Posterior cingulate gyrus (tissue), 11 donors: ENCODE results near the gene TMEM161A.
"Not testable (repeated sequence)": the region's sequence is repeated elsewhere in the genome, so short reads cannot be mapped to it uniquely, and the experiment has no call there.

Experiments
- DNase-seq, 10 donors: peaks; one replicate each; pipeline versions ENCODE4 v3.0.0 to v3.0.0-alpha.2; 2020 to 2021; ENCODE audit warnings: mixed read lengths in 3 of 10
- intact Hi-C: fragments of 100-400 bp; cut with DNase I; formaldehyde crosslinking; loops from one replicate; pipeline ENCODE4 v1.15.1; 2023

Gene TMEM161A

DNA sequence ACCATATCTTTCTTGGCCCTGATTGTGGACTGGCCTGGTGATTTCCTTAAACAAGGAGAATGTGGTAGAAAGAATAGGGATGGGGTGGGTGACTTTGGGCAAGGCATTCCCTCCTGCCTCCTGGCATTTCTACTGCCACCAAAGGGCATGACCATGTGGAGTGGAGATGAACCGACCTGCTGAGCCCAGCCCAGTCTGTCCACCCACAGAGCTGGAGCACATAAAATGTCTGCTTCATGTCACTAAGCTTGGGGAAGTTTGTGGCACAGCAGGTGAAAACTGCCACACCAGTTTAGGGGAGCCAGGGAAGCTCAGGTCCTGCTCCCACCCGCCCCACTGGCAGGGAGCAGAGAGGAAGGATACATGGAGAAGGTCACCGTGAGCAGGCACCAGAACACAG is 6.3 kb downstream of the TMEM161A start:
- intact Hi-C loops = no loop called here
- DNase-seq = no peak

DNA sequence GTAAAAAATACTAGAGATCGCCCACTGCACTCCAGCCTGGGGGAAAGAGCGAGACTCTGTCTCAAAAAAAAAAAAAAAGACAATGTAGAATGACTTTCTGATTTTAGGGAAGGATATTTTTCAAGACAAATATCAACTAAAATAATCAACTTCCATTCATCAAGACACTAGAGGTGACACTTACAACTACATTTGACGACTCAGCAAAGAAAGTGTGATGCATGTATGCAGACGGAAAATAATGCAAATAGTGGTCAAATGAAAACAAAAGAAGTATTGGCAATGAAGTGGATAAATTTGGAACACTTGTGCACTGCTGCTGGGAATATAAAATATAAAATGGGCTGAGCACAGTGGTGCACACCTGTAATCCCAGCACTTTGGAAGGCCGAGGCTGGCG is 12.2 kb downstream of the TMEM161A start:
- no peak for DNase-seq
- intact Hi-C loops = no loop called here

DNA sequence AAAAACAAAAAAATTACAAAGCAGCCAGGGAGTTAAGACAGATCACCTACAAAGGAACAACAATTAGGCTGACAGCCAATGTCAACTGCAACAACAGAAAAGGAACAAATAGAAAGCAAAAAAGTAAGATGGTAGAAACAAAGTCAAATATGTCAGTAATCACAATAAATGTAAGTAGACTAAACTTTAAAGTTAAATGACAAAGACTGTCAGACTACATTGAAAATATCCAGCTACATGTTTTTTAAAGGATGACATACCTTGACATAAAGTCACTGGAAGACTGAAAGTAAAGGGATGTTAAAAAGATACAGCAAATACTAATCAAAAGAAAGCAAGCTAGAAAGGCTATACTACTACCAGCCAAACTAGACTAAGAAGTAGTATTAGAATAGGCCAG is 14.9 kb downstream of the TMEM161A start:
- no peak for DNase-seq
- intact Hi-C loops = no loop called here

DNA sequence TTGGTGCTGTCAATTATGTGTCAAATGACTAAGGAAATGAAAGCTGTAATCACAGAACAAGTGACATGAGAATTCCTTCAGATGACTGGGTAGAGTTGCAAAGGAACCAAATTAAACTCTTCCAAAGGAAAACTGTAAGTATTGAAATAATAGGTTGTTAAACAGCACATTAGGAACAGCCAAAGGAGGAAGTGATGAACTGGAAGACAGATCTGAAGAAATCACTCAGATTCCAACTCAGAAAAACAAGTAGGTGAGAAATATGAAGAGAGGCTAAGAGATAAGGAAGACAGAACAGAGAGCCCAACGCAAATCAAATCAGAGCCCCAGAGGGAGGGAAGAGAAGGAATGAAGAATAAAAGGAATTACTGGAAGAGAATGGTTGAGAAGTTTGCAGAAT is 15.4 kb downstream of the TMEM161A start:
- no peak for DNase-seq
- intact Hi-C loops = no loop called here

DNA sequence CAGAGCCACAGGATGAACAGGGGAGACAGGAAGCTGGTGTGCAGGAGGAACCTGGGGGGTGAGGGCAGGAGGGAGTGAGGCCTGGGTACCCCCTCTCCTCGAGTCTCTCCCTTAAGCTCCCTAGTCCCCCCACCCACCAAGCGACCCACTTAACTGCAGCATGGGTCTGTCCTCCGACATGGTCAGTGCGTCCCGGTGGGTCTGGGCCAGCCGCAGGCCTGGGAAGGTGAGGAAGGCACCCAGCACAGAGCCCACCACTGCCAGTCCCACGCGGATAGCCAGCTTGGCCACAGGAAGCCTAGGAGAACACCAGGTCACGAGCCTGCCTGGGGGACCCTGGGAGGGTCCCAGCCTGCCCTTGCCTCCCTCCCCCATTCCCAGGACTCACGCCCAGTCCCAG is 16.9 kb downstream of the TMEM161A start:
- intact Hi-C loops = no loop called here
- DNase-seq = no peak

DNA sequence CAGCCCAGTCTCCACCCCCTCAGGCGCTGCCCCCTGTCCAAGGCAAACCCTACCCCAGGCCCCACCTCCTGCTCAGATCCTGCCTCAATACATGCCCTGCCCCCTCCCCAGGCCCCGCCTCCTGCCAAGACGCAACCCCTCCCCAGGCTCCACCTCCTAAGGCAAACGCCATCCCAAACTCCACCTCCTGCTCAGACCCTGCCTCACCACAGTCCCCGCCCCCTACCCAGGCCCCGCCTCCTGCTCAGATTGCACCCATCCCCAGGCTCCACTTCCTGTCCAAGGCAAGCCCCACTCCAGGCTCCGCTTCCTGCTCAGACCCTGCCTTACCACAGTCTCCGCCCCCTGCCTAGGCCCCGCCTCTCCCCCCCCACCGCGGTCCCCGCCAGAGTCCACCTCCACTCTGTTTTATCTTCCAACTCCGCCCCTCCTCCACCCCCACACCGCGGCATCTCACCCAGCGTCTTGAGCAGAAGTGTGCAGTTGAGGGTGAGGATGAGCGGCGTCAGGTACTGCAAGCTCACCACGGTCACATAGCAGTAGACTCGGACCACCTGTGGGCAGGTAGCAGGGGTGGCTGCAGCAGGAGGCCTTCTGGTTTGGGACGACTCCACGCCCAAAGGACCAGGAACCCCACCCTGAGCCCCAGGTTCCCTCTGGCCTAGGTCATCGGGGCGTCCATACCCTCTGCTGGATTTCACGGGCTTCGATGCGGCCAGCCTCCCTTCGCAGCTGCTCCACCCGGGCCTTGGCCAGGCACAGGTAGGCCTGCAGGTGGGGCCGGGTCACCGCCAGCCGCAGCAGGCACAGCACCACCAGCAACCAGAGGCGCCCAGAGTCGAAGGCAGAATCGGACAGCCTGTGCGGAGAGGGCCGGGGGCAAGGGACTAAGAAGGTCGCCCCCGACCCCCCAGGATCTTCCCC is 17.7 kb downstream of the TMEM161A start:
- DNase-seq = peak in 1 of 10 donors; percentile 91
- intact Hi-C loops = no loop called here

DNA sequence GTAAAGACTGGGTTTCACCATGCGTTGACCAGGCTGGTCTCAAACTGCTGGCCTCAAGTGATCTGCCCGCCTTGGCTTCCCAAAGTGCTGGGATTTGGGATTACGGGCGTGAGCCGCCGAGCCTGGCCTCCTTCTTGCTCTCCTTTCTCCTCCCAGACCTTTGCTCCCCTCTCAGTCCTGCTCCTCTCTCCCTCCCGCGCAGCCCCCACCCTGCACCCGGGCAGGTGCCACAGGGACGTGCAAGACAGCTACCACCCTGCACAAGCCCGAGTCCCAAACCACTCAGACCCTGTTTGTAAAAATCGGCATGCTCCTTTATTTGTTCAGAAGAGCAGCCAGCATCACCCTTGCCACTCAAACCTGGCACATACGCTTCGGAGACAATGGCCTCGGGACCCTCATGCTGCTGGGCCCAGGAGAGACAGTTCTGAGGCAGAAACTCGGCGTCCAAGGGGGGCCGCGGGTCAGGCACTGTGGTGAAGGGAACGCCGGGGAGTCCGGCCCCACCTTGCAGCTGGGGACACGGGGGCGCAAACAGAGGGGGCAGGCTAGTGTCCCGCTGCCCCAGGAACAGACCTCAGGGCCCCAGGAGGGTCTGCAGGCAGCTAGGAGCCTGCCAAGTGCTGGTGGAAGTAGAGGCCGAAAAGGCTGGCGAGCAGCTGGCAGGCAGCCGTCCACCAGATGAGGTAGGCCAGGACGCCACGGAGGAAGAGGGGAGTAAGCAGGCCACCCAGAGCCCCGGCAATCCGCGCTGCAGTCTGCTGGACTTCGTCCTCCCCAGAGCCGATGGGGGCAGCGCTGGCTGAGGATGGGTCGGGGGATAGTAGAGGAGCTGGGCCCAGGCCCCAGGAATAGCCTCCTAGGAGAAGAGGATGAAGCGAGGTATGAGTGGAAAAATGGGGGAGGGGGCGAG is 18.7 kb downstream of the TMEM161A start:
- no peak for DNase-seq
- intact Hi-C loops = no loop called here

DNA sequence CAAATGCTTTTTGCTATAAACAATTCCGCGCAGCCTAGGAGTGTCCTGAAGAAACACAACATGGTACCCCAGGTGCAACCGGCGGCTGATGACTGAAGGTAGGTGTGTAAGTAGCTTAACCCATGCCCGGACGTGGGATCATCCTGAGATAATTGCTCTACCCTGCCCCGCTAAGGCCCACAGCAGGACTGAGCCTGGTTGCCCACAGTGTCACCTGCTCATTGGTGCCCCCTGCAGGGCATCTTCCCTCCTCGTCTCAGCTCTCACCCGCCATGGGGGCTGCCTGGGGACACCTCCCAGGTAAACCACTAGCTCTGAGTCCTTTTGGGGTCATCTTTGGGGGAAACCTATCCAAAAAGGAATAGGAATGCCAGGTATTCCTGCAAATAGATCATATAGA is 22.3 kb downstream of the TMEM161A start:
- intact Hi-C loops = no loop called here

DNA sequence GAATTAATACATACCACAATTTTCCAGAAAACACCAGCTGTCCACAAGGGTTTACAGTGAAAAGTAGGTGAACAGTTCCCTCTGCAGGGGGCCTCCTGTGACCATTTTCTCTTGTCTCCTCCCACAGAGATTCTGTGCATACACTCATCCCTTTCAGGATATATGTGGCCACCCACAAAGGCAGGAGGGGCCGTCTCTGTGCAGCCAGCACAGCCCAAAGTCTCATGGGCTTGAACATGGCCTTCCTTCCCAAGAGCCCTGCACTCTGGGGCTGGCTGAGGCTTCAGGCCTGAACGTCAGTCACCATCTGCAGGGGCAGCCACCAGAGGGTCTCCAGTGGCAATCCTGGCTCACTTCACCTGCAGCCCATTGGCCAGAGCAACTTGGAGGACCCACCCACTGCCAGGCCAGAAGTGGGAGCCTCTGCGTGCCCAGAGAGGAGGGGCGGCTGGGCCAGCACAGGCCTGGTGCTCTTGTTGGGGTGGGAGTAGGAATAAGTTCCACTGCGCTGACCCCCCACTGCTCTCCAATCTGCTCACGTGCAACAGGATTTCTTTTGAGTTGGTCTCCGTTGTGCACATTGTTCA is 25.1 kb downstream of the TMEM161A start:
- intact Hi-C loops = no loop called here
- DNase-seq = peak in 4 of 10 donors; percentile 23 to 91 (median 68)

More for the DNA sequence above, 22.3 kb downstream of the TMEM161A start:
- DNase-seq = peak in 2 of 10 donors; percentile 35 to 48

DNA sequence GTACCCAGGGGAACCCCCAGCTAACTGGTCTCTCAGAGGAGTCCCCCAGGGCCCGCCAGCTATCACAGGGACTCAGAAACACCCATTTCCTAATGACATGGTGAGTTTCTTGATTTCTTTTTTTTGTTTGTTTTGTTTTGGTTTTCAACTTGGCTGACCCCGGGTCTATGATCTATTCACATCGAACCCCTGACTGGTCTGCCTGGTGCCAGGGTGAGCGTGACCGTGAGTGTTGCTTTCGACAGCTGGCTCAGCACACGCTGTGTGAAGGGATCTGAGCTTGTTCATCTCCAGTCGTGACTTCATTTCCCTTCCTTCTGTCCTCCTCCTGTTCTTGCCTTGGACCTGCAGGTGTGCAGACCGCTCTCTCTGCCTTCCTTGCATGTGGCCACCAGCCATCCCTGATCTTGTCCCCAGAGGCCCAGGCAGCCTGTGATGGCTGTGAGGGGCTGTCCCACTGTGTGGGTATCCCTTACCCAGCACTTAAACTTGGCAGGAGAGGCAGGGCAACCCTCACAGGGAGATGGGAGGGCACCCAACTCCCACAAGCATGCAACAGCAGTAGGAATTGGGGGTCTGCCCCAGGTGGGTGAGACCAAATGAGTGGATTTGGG is 26.2 kb downstream of the TMEM161A start:
- intact Hi-C loops = no loop called here
- no peak for DNase-seq

DNA sequence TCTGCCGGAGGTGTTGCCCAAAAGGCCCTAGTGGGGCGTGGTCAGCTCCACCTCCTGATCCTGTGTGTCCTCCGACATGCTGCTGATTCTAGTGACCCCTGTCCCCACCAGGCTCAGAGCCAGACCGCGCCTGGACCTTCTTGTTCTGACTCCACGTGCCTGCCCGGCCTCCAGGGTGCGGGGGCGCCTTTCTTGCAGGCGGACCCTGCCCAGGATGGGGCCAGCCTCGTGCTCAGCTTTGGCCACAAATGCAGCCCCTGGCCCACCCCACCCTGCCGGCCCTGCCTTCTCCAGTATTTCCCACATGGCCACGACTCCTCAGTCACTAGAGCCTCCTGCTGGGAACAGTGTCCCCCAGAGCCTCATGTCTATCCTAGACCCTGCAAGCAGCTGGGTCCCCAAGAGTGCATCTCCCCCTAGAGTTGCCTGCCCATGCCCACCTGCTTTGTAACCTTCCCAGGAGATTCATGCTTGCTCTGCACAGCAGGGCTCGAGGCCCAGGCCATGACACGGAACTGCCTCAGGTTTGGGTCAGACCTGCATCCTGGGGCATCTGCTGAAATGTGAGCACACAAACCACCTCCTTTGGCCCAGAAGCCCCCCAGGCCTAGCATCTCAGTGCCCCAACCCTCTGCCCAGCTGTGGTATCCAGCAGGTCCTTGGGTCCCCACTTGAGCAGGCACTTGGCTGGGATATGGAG is 27.0 kb downstream of the TMEM161A start:
- intact Hi-C loops = no loop called here
- DNase-seq = peak in 1 of 10 donors; percentile 73

DNA sequence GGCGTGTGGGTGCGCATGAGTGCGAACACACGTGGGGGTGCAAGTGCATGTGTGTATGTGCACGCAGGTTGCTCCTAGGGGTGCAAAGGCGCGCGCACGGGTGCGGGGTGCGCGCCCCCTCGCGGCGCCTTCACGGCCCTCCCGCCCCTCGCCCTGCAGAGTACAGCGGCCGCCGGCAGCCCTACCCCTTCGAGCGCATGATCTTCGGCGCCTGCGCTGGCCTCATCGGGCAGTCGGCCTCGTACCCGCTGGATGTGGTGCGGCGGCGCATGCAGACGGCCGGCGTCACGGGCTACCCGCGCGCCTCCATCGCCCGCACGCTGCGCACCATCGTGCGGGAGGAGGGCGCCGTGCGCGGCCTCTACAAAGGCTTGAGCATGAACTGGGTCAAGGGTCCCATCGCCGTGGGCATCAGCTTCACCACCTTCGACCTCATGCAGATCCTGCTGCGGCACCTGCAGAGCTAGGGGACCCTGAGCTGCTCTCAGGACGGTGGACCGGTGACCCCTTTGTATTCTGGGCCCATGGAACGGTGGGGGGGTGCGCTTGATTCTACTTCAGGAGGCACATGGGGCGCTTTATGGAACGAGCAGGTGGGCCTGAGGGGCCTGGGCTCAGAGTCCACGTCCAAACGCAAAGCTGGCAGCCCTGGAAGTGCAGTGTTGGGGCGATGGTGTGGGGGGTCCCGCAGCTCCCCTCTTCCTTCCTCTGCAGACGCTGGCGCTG is 27.7 kb downstream of the TMEM161A start:
- peak in 7 of 10 donors; percentile 23 to 92 (median 40) for DNase-seq
- intact Hi-C loops = no loop called here

DNA sequence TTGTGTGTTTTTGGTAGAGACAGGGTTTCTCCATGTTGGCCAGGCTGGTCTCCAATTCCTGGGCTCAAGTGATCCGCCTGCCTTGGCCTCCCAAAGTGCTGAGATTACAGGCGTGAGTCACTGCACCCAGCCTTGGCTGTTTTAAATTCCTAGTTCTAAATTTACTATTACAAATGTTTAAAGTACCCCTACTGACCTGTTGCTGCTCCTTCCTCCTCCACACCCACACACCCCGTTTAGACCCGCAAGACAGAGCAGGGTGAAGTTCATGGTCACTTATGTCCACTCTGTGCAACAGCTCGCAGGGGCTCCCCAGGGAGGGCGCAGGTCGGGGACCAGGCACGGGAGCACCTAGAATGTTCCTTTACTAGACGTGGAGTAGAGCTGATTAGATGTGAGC is 28.7 kb downstream of the TMEM161A start:
- intact Hi-C loops = no loop called here
- peak in 1 of 10 donors; percentile 56 for DNase-seq

DNA sequence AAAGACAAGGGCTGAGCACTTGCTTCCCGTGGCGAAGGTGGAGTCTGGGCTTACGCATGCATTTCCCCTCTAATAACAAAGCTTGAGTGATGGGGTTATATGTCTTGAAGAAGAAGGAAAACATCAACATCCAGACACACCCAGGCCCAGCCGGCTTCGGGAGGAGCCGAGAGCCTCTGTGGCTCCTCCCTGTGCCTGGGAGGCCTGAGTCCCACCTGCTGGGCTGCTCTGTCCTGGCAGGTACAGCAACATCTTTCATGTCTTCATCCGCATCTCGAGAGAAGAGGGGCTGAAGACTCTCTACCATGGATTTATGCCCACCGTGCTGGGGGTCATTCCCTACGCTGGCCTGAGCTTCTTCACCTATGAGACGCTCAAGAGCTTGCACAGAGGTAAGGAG is 30.6 kb downstream of the TMEM161A start:
- DNase-seq = no peak
- intact Hi-C loops = no loop called here

DNA sequence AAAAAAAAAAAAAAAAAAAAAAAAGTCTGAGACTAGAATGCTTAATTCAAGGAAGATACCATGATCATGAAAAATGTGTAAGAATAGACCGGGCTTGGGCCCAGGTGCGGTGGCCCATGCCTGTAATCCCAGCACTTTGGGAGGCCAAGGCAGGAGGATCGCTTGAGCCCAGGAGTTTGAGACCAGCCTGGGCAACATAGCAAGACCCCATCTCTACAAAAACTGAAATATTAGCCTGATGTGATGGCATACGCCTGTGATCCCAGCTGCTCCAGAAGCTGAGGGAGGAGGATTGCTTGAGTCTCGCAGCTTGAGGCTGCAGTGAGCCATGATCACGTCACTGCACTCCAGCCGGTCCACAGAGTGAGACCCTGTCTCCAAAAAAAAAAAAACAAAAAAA is 31.3 kb downstream of the TMEM161A start:
- intact Hi-C loops = not testable (repeated sequence)

DNA sequence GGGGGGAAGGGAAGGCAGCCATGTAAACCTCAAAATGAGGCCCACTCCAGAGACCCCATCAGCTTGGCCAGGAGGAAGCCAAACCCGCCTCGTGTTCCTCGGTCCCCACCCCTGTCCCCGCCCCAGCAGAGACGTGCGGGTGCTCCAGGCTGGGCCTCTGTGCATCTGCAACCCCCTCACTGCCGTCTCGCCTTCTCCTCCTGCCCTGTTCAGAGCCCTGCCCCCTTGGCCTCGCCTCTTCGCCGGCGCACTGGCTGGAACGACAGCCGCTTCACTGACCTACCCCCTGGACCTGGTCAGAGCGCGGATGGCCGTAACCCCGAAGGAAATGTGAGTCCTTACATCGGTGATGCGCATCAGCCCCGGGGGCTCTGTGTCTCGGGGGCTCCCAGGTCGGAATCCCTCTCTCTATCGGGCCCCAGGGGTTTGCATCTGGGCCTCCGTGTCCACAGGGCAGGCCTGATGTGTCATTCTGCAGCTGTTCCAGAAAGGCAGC is 32.2 kb downstream of the TMEM161A start:
- no peak for DNase-seq
- intact Hi-C loops = no loop called here

More for the DNA sequence above, 31.3 kb downstream of the TMEM161A start:
- DNase-seq = not testable (repeated sequence)

DNA sequence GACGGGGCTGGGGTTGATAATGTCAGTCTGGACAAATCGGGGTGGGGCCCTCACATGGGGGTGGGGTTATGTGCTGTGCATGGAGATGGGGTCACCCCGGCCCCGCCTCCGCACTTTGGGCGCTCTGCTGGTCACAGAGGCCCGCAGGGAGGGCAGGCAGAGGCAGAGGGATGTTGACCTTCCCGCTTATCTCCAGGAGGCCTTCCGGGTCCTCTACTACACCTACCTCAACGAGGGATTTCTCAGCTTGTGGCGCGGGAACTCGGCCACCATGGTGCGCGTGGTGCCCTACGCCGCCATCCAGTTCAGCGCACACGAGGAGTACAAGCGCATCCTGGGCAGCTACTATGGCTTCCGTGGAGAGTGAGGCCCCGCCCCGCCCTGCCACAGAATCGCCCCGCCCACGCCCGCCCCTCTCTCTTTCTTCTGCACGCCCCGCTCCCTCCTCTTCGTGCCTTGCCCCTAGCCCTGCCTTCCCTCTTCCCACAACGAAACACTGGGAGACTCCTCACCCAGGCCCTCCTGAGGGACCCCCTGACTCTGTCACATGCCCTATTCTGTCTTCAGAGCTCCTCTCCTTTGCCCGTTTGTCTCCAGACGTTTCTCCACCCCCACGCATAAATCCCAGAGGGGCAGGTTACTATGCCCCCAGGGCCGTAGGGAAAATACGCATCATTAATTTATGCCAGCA is 32.8 kb downstream of the TMEM161A start:
- no peak for DNase-seq

DNA sequence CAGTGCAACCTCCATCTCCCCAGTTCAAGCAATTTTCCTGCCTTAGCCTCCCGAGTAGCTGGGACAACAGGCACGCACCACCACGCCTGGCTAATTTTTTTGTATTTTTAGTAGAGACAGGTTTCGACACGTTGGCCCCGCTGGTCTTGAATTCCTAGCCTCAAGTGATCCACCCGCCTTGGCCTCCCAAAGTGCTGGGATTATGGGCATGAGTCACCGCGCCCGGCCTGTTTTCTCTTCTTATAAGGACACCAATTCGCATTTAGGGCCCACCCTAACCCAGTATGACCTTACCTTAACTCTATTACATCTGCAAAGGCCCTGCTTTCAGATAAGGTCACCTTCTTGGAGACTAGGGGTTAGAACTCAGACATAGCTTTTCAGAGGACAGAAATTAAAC is 35.1 kb downstream of the TMEM161A start:
- no peak for DNase-seq

More for the DNA sequence above, 32.8 kb downstream of the TMEM161A start:
- intact Hi-C loops = no loop called here

More for the DNA sequence above, 35.1 kb downstream of the TMEM161A start:
- intact Hi-C loops = no loop called here
